GM23338 (cell line): ENCODE results near the gene BMF. TPM values are rescaled to one million over a fixed set of nuclear protein-coding genes. Genes with fewer than 3 reads are reported as not detected.

Experiments used
- ATAC-seq: fragments of 200-7000 bp; cut with Tn5 transposase; 3 replicates; pipeline ENCODE4 v1.9.1; 2020
- DNase-seq: peaks from one replicate; pipeline ENCODE4 v3.0.0-alpha.2; 2015; ENCODE audit warnings: low spot score
- H2AFZ ChIP-seq: fragments of 200-600 bp; sonication (generic); 2 replicates; pipeline ENCODE4 v1.8.0; 2016; ENCODE audit warnings: antibody characterized with exemption, mild to moderate bottlenecking, moderate library complexity
- H3F3A ChIP-seq: fragments of 200-600 bp; sonication (generic); replicated peaks from 2 replicates; pipeline ENCODE4 v1.8.0; 2017; ENCODE audit warnings: antibody characterized with exemption, mixed run types, low read depth
- H3K27ac ChIP-seq: fragments of 200-600 bp; sonication (generic); 2 replicates; pipeline ENCODE4 v1.6.1; 2016; ENCODE audit warnings: low read depth
- H3K27me3 ChIP-seq: fragments of 200-600 bp; sonication (generic); 2 replicates; pipeline ENCODE4 v1.8.0; 2016; ENCODE audit warnings: mild to moderate bottlenecking, mixed run types, moderate library complexity; ENCODE audit not compliant: insufficient read depth
- H3K36me3 ChIP-seq: fragments of 200-600 bp; sonication (generic); 2 replicates; pipeline ENCODE4 v1.8.0; 2016; ENCODE audit warnings: mild to moderate bottlenecking; ENCODE audit not compliant: insufficient read depth
- H3K4me1 ChIP-seq: fragments of 200-600 bp; sonication (generic); 2 replicates; pipeline ENCODE4 v1.8.0; 2016; ENCODE audit warnings: mild to moderate bottlenecking, moderate library complexity; ENCODE audit not compliant: insufficient read depth
- H3K4me2 ChIP-seq: fragments of 200-600 bp; sonication (generic); 2 replicates; pipeline ENCODE4 v1.7.1; 2017; ENCODE audit warnings: mixed run types
- H3K4me3 ChIP-seq: fragments of 200-600 bp; sonication (generic); 2 replicates; pipeline ENCODE4 v1.6.1; 2016; ENCODE audit warnings: mixed run types
- H3K79me2 ChIP-seq: fragments of 200-600 bp; sonication (generic); replicated peaks from 2 replicates; pipeline ENCODE4 v1.8.0; 2017; ENCODE audit warnings: mild to moderate bottlenecking; ENCODE audit not compliant: insufficient read depth
- H3K9me2 ChIP-seq: fragments of 200-600 bp; sonication (generic); 2 replicates; pipeline ENCODE4 v1.8.0; 2017; ENCODE audit not compliant: insufficient read depth
- H4K20me1 ChIP-seq: fragments of 200-600 bp; sonication (generic); replicated peaks from 2 replicates; pipeline ENCODE4 v1.8.0; 2017; ENCODE audit warnings: mild to moderate bottlenecking; ENCODE audit not compliant: insufficient read depth
- H3K27ac Mint-ChIP-seq: 2 replicates; pipeline ENCODE4 v1.8.0; 2020; ENCODE audit warnings: inconsistent platforms, mild to moderate bottlenecking, moderate library complexity, mixed read lengths
- H3K27me3 Mint-ChIP-seq: 3 replicates; pipeline ENCODE4 v1.8.0; 2022; ENCODE audit warnings: low read depth, mild to moderate bottlenecking, moderate library complexity, mixed read lengths, inconsistent platforms; ENCODE audit not compliant: insufficient read depth, poor library complexity
- H3K36me3 Mint-ChIP-seq: 3 replicates; pipeline ENCODE4 v1.8.0; 2021; ENCODE audit warnings: low read depth, mild to moderate bottlenecking, inconsistent platforms, moderate library complexity, mixed read lengths
- H3K4me1 Mint-ChIP-seq: 3 replicates; pipeline ENCODE4 v1.8.0; 2020; ENCODE audit warnings: mild to moderate bottlenecking, inconsistent platforms, mixed read lengths
- H3K4me3 Mint-ChIP-seq: 3 replicates; pipeline ENCODE4 v1.8.0; 2021; ENCODE audit warnings: moderate library complexity, mild to moderate bottlenecking, inconsistent platforms, mixed read lengths
- H3K9me3 Mint-ChIP-seq: 3 replicates; pipeline ENCODE4 v1.8.0; 2020; ENCODE audit warnings: moderate library complexity, mild to moderate bottlenecking, inconsistent platforms, mixed read lengths
- CREB1 ChIP-seq: fragments of 250-450 bp; sonication (Bioruptor Pico); IDR thresholded peaks from 2 replicates; pipeline ENCODE4 v1.5.0; 2020; ENCODE audit warnings: low read depth, mild to moderate bottlenecking, moderate library complexity
- CTCF ChIP-seq, 2 experiments: fragments of 200-600 bp in 1 of 2; sonication (generic) in 1 of 2; conservative IDR thresholded peaks; 2 replicates each; pipeline versions ENCODE4 v1.5.1 to v1.6.1; 2016 to 2017; ENCODE audit warnings: antibody characterized with exemption in 2 of 2, low read depth in 2 of 2, mild to moderate bottlenecking in 2 of 2, moderate library complexity in 1 of 2
- ETS1 ChIP-seq: IDR thresholded peaks from 2 replicates; pipeline ENCODE4 v1.6.1; 2016; ENCODE audit warnings: antibody characterized with exemption
- EZH2 ChIP-seq: fragments of 200-600 bp; sonication (generic); IDR thresholded peaks from one replicate; pipeline ENCODE4 v1.8.0; 2017; ENCODE audit warnings: antibody characterized with exemption, mild to moderate bottlenecking, low read depth; ENCODE audit not compliant: unreplicated experiment
- EZH2phosphoT487 ChIP-seq: fragments of 200-600 bp; sonication (generic); IDR thresholded peaks from one replicate; pipeline ENCODE4 v1.8.1; 2018; ENCODE audit warnings: antibody characterized with exemption; ENCODE audit not compliant: unreplicated experiment
- JUNB ChIP-seq: IDR thresholded peaks from one replicate; pipeline ENCODE4 v1.6.1; 2016; ENCODE audit warnings: antibody characterized with exemption; ENCODE audit not compliant: unreplicated experiment
- NANOG ChIP-seq: IDR thresholded peaks from 2 replicates; pipeline ENCODE4 v1.6.1; 2016; ENCODE audit warnings: antibody characterized with exemption, borderline replicate concordance
- POLR2AphosphoS5 ChIP-seq: IDR thresholded peaks from 2 replicates; pipeline ENCODE4 v1.6.1; 2016; ENCODE audit warnings: antibody characterized with exemption, low read depth
- REST ChIP-seq: IDR thresholded peaks from one replicate; pipeline ENCODE4 v1.6.1; 2018; ENCODE audit warnings: antibody characterized with exemption; ENCODE audit not compliant: unreplicated experiment
- STAT1 ChIP-seq: IDR thresholded peaks from one replicate; pipeline ENCODE4 v1.6.1; 2016; ENCODE audit warnings: antibody characterized with exemption; ENCODE audit not compliant: unreplicated experiment
- ZNF114 ChIP-seq: fragments of 250-450 bp; sonication (Bioruptor Pico); IDR thresholded peaks from 2 replicates; pipeline ENCODE4 v1.5.0; 2020; ENCODE audit warnings: mild to moderate bottlenecking, moderate library complexity
- ZNF331 ChIP-seq: fragments of 250-450 bp; sonication (Bioruptor Pico); IDR thresholded peaks from 2 replicates; pipeline ENCODE4 v1.5.0; 2020; ENCODE audit warnings: low read depth, mild to moderate bottlenecking, moderate library complexity
- ZNF462 ChIP-seq: fragments of 250-450 bp; sonication (Bioruptor Pico); IDR thresholded peaks from 2 replicates; pipeline ENCODE4 v1.5.0; 2020; ENCODE audit warnings: mild to moderate bottlenecking, moderate library complexity
- polyA plus RNA-seq: library from polyadenylated mRNA; unstranded; fragments of >200 nt; fragmentation: Nextera tagmentation; extraction: Ambion mirVana; gene quantifications from 2 replicates; pipeline ENCODE4 v1.2.1, GENCODE V29; 2016
- total RNA-seq: library from RNA; depleted of rRNA; stranded (reverse); fragments of >200 nt; shearing (Covaris generic); gene quantifications from 2 replicates; pipeline ENCODE4 v1.2.3, GENCODE V29; 2014

Gene BMF
- total and polyA plus RNA-seq, 2 experiments from 2014 or later: 2.0 to 20.3 TPM

- H3K36me3 Mint-ChIP-seq: peaks cover 8% of the 10 kb centered on the region
- peaks cover 15% of the 10 kb centered on the region for H3K27me3 Mint-ChIP-seq
- Histone ChIP-seq H3K27me3 (no peaks in the 10 kb centered on the region), H3K9me2 (no peaks in the 10 kb centered on the region), H2AFZ (peak overlapping the region; percentile 52; the same call in 1 of the 2 replicates), H3K79me2 (no peaks in the 10 kb centered on the region), H3K4me1 (peaks cover 11% of the 10 kb centered on the region), H3F3A (0 out of 2 replicates have a peak, but pooled peaks cover 6% of the 10 kb centered on the region), H3K36me3 (no peaks in the 10 kb centered on the region), H3K4me2 (peak overlapping the region; percentile 51; the same call in 1 of the 2 replicates), H3K4me3 (no peak overlapping the region), H3K27ac (no peak overlapping the region), H4K20me1 (no peaks in the 10 kb centered on the region)
- peaks cover 30% of the 10 kb centered on the region for H3K4me1 Mint-ChIP-seq
- no peak for TF ChIP-seq ZNF331 (CRISPR knock-in tag)
- no peak for TF ChIP-seq JUNB
- no peak for TF ChIP-seq STAT1
- TF ChIP-seq CTCF (conservative IDR thresholded peaks at IDR 0.05; ENCODE audit: low read depth in 2 of 2): no peak
- TF ChIP-seq CREB1 (CRISPR knock-in tag): no peak
- no peak for TF ChIP-seq EZH2phosphoT487
- no peak for TF ChIP-seq ZNF114 (CRISPR knock-in tag)
- TF ChIP-seq POLR2AphosphoS5: no peak
- TF ChIP-seq ETS1: no peak
- no peak for TF ChIP-seq NANOG
- TF ChIP-seq ZNF462 (CRISPR knock-in tag): no peak
- TF ChIP-seq EZH2: no peak
- no peak for TF ChIP-seq REST
- peak; percentile 60 for DNase-seq
- no peak overlapping the region; the same call in 2 of the 3 replicates for H3K4me3 Mint-ChIP-seq
- peak; percentile 80 for ATAC-seq
- no peak overlapping the region for H3K27ac Mint-ChIP-seq
- peaks cover 9% of the 10 kb centered on the region for H3K9me3 Mint-ChIP-seq
These were observed 39.2 kb downstream of the BMF start for GRCh38 chr15:40069178-40070165.
